HG02642 (cell line): ENCODE data around the gene MAN2A1.

Source experiments
- ATAC-seq: cut with Tn5 transposase; IDR thresholded peaks from one replicate; pipeline ENCODE4 v1.9.1; 2021; ENCODE audit warnings: mild to moderate bottlenecking; ENCODE audit not compliant: unreplicated experiment, poor library complexity

The MAN2A1 gene

GRCh38 chr5:109704282-109704952 lies 14.7 kb downstream of the MAN2A1 start:
- no peak for ATAC-seq

DNA sequence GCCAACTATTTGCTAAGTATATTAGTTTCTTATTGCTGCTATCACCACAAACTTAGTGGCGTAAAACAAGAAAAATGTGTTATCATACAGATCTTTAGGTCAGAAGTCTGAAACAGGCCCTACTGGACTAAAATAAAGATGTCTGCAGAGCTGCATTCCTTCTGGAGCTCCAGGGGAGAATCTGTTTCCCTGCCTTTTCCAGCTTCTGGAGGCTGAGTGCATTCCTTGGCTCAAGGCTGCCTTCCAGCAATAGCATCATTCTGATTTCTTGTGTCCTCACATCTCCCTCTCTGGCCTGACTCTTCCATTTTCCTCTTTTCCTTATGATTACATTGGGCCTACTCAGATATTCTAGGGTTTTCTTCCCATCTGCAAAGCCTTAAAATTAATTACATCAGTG lies 15.9 kb downstream of the MAN2A1 start:
- ATAC-seq: no peak

DNA sequence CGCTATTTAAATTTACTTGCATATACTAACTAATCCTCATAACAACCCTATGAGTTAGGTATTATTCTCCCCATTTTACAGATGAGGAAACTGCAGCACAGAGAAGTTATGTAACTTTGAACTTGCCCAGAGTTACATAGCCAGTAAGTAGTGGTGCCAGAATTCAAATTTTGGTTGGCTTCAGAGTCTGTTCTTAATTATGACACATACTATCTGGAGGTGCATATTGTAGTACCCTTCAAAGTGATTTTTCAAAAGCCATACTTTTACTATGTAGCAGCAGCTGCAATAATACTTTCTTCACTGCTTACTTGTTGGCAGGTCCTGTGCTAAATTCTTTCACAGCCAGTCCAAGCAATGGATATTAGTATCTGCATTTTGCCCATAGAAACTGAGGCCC lies 16.4 kb downstream of the MAN2A1 start:
- no peak for ATAC-seq

DNA sequence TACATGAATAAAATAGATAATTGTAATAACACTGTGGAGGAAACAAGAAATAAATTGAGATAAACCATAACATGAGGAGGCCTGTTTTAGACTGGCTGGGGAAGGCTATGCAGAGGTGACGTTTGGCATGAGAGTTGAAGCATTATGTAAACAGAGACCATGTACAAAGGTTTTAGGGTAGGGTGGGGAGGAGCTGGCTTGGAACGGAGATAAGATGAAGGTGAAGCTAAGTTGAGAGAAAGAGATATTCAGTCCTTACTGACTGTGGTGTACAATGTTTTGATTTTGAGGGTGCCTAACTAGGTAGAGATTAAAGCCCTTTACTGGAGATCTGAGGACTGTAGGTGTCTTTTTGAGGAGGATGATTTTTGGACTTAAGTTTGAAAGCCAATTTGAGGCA lies 17.8 kb downstream of the MAN2A1 start:
- no peak for ATAC-seq

GRCh38 chr5:109708813-109709212 lies 19.1 kb downstream of the MAN2A1 start:
- ATAC-seq: no peak

DNA sequence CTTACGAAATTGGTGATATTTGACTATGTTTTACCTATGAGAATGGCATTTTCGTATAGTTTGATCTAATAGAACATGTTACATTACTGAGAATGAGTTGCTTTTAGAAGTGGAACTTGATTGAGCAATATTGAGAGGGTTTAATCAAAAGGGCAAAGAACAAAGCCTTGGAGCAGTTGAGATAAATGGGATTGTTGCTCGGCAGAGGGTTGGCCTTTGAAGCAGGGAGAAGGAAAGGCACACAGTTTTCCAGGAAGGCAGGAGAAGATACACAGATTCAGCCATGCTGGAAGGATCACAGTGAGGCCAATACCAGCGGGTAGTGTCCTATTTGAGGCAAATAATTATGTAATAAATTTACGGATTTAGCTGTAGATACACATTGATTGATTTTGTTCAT lies 19.5 kb downstream of the MAN2A1 start:
- ATAC-seq: no peak

GRCh38 chr5:109711673-109712072 lies 21.9 kb downstream of the MAN2A1 start:
- no peak for ATAC-seq

DNA sequence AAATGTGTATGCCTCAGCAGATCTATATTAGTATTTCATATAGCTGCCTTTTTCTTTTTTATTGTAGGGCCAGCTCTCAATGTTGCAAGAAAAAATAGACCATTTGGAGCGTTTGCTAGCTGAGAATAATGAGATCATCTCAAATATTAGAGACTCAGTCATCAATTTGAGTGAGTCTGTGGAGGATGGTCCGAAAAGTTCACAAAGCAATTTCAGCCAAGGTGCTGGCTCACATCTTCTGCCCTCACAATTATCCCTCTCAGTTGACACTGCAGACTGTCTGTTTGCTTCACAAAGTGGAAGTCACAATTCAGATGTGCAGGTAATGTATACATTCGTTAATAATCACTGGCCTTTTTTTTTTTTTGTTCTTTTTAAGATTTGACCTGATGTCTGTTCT lies 23.7 kb downstream of the MAN2A1 start:
- ATAC-seq: no peak

- ATAC-seq: no peak
These were observed 24.9 kb downstream of the MAN2A1 start for GRCh38 chr5:109714592-109714991.

- no peak for ATAC-seq
These were observed 28.5 kb downstream of the MAN2A1 start for GRCh38 chr5:109718216-109718615.

GRCh38 chr5:109718632-109719031 lies 28.9 kb downstream of the MAN2A1 start:
- no peak for ATAC-seq

- ATAC-seq: no peak
These were observed 30.3 kb downstream of the MAN2A1 start for GRCh38 chr5:109719978-109720377.

GRCh38 chr5:109721741-109722140 lies 32.0 kb downstream of the MAN2A1 start:
- ATAC-seq: no peak

- ATAC-seq: no peak
These were observed 33.9 kb downstream of the MAN2A1 start for GRCh38 chr5:109723606-109724005.

DNA sequence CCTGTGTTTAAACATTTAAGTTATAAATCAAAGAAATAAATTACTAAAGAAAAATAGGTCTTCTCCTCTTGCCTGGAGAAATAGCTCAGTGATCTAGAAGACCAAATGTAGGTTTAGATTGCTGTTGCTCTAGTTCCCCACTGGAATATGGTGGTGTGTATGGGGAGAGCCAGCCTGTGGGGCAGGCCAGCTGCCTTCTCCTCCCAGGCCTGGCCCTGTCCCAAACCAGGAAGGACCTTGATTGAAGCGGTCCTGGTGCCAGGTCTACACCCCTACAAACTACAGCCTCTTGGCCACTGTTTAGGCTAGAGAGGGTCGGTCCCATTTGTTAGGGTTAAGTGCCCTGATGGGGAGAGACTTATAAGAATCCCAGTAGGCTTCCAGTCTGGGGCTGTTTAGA lies 35.4 kb downstream of the MAN2A1 start:
- ATAC-seq: no peak

DNA sequence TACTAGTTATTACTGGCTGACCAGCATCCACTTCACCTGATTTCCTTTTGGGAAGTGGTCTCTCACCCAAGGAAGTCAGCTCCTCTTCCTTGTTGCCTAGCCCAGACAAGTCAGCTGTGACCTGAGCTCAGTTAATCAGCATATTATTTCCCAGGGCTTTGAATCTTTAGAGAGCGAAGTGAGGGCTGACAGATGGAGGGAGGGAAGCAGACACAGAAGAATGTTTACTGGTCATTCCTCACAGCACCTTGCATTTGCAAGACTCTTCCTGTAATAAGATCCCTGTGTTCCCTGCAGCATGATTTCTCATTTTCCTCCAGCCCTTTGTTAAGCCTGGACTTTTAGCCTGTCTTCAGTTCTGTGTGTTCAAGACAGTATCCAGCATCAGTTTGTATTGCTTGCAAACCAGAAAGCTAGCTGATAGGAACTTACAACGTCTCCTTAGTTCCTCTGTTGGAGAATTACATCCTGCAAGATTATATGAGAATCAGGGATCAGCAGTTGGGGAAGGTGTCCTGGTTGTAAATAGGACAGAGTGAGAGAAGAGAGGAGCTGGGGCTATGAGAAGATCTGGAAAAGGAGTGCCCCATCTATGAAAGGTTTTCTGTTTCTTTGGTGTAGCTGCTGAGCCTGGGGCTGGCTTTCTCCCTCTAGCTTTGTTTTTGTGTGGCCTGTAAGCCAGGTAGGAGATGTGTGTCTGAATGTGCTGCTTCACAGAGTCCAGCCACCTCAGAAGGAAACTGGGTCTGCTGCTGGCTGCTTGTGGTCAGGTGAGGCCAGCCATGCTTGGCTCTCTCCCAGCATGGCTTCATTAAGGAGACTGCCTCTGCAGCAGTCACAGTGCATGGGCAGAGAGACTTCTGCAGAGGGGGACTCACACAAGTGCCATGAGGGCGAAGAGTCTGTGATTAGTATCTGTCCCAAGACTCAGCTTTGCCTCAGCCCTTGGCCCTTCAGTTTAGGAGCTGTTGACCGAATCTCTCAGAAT lies 50.3 kb downstream of the MAN2A1 start:
- ATAC-seq: peak; percentile 94

DNA sequence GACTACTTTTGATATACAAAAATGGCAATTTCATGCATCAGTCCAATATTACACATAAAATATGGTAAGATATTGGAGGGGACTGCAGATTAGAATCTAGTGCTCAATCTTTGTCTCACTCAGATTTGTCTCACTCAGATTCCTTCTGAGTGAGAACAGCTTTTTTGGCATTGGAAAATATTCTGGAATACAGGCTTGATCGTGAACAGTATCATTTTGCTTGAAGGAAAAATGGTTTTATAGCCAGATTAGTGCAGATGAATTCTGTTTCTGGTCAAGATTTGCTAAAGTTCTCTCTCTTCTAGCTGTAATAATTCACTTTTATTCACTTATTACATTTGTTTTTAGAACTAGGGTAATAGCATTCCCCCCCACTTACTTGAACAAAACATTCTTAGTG lies 51.2 kb downstream of the MAN2A1 start:
- ATAC-seq: no peak

DNA sequence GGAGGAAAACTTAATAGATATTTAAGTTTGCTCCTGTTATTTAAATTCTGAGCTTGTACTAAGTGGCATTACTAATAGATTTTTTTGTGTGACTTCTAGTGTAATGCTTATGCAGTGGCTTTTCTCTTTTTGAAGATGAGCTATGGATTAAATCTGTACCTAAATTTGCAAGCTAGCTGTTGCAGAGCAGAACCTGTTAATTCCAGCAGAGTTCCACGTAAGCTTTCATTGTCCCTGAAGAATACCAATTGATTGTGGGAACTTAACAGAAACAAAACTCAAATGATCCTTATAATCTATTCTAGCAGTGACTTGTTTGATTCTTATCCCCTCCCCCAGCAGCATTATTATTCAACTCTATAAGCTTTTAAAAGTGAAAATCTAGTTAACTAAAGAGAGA lies 51.7 kb downstream of the MAN2A1 start:
- ATAC-seq: no peak

DNA sequence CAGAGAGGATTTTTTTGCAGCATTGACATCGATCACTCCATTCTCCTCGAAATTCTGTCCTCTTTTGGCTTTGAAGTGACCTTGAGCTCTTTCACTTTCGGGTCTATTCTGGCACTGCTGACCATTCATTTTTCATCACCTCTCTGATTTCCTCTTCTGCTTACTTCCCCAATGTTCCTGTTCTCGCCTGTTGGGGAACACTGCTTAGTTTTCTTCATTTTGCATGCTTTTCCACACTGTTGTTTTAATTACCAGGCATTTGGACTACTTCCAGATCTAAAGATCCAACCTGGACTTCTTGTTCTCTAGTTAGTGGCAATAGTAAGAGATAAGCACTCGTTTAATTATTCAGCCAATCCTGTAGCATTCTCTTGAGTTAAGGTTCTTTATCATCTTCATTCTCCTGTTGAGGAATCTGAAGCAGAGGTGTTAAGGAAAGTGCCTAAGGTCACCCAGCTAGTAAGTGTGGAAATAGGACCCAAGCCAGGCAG lies 53.4 kb downstream of the MAN2A1 start:
- no peak for ATAC-seq

- ATAC-seq: no peak
These were observed 54.1 kb downstream of the MAN2A1 start for GRCh38 chr5:109743770-109744212.

GRCh38 chr5:109744261-109744660 lies 54.5 kb downstream of the MAN2A1 start:
- ATAC-seq: no peak
